Measurements from ENCODE around the gene SDS. TPM values are rescaled to one million over a fixed set of nuclear protein-coding genes. Genes with fewer than 3 reads are reported as not detected.

SDS gene
- total RNA-seq, 1 experiment from 2014 or later: 0.26 TPM

DNA sequence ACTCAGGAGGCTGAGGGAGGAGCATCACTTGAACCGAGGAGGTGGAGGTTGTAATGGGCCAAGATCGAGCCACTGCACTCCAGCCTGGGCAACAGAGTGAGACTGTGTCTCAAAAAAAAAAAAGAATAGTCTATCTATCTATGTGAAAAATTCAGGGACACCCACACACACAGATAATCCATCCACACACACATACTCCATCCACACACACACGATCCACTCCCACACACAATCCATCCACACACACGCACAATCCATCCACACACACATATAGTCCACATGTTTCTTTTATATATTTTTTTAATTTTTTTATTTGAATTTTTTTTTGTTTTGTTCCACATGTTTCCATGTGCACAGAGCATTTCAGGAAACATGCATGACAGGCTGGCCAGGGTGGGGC is 3.3 kb downstream of the SDS start:
- intact Hi-C loops (cut with micrococcal nuclease; ENCODE audit: unreplicated experiment): no loop called here
- H3K27me3 Mint-ChIP-seq (ENCODE audit: unreplicated experiment): peaks cover 44% of the 10 kb centered on the region
- BruUV-seq (replicated peaks): no TSS peak
- H3K9me3 Mint-ChIP-seq (ENCODE audit: low read depth, unreplicated experiment): no peaks in the 10 kb centered on the region
- H3K36me3 Mint-ChIP-seq (ENCODE audit: insufficient read depth, unreplicated experiment): no peaks in the 10 kb centered on the region
- DNase-seq: no peak
- H3K4me1 Mint-ChIP-seq (ENCODE audit: low read depth, unreplicated experiment): peaks cover 7% of the 10 kb centered on the region
- H3K4me3 Mint-ChIP-seq (ENCODE audit: low read depth, unreplicated experiment): no peak overlapping the region
- H3K27ac Mint-ChIP-seq (ENCODE audit: unreplicated experiment): no peak overlapping the region
- TF ChIP-seq CTCF (IDR thresholded peaks at IDR 0.05; ENCODE audit: unreplicated experiment): no peak
- CTCF ChIA-PET: no interaction called here

DNA sequence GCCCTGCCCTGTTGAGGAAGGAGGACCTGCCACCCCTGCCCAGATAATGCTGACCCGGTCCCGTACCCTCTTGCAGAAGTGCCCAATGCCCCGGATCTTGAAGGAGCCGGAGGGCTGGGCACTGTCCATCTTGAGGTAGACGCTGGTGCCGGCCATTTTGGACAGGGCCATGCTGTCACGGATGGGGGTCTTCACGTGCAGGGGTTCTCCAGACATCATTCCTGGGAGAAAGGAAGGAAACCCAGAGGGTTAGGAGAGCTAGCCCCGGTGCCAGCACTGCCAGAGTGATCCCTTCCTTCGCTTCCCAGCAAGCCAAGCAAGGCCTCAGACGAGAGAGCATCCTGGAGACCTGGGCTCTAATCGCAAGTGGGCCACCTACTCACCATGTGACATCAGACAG is 4.2 kb downstream of the SDS start:
- Mint-ChIP-seq H3K9me3 (ENCODE audit: low read depth, unreplicated experiment) (no peaks in the 10 kb centered on the region), H3K4me1 (ENCODE audit: low read depth, unreplicated experiment) (peaks cover 4% of the 10 kb centered on the region), H3K36me3 (ENCODE audit: insufficient read depth, unreplicated experiment) (no peaks in the 10 kb centered on the region), H3K27ac (ENCODE audit: unreplicated experiment) (no peak overlapping the region), H3K27me3 (ENCODE audit: unreplicated experiment) (peaks cover 44% of the 10 kb centered on the region), H3K4me3 (ENCODE audit: low read depth, unreplicated experiment) (no peak overlapping the region)
- TF ChIP-seq CTCF (IDR thresholded peaks at IDR 0.05; ENCODE audit: unreplicated experiment): no peak
- no TSS peak for BruUV-seq (replicated peaks)
- CTCF ChIA-PET: no interaction called here
- intact Hi-C loops (cut with micrococcal nuclease; ENCODE audit: unreplicated experiment): no loop called here
- no peak for DNase-seq

DNA sequence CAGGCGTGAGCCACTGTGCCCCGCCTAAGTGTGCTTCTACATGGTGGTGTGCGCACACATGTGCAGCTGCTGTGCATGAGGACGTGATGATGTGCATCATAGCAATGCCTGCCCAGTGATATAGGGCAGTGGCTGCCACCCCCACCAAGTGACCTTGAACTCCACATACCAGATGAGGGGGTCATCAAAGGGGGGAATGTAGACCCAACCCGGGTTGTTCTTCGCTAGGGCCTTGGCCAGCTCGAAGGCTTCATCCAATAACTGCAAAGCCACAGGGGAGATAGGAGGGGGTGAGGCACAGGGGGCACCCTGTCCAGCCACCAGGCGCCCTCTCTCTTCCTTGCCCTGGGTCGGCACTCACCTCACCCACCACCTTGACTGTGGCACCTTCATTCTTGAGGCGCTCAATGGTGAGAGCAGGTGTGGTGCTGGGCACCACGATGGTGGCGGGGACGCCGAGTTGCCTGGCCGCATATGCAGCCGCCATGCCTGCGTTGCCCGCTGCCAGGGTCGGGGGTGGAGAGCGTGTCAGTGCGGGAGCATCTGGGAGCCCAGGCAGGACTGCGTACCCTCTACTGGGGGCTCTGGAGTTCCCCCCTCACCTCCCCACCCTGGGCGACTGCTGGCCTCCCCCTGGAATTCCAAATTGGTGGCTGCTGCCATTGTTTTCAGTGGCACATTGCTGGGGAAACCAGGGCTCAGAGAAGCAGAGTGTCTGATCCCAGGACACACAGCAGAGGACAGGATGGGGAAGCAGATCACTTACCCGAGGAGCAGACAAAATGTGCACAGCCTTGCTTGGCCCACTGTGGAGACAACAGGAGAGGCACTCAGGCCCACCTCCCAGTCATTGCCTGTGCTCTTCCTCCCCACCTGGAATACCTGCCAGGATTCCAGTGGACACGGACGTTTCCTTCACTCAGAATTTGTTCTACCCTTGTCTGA is 5.1 kb downstream of the SDS start:
- DNase-seq: no peak
- no peak for TF ChIP-seq CTCF (IDR thresholded peaks at IDR 0.05; ENCODE audit: unreplicated experiment)
- intact Hi-C loops (cut with micrococcal nuclease; ENCODE audit: unreplicated experiment): no loop called here
- no peak overlapping the region for H3K4me3 Mint-ChIP-seq (ENCODE audit: low read depth, unreplicated experiment)
- peaks cover 44% of the 10 kb centered on the region for H3K27me3 Mint-ChIP-seq (ENCODE audit: unreplicated experiment)
- no peaks in the 10 kb centered on the region for H3K9me3 Mint-ChIP-seq (ENCODE audit: low read depth, unreplicated experiment)
- CTCF ChIA-PET: no interaction called here
- H3K27ac Mint-ChIP-seq (ENCODE audit: unreplicated experiment): no peak overlapping the region
- no peaks in the 10 kb centered on the region for H3K4me1 Mint-ChIP-seq (ENCODE audit: low read depth, unreplicated experiment)
- no TSS peak for BruUV-seq (replicated peaks)
- no peaks in the 10 kb centered on the region for H3K36me3 Mint-ChIP-seq (ENCODE audit: insufficient read depth, unreplicated experiment)

GRCh38 chr12:113397497-113398197 is 6.0 kb downstream of the SDS start:
- H3K27me3 Mint-ChIP-seq (ENCODE audit: unreplicated experiment): peaks cover 44% of the 10 kb centered on the region
- no TSS peak for BruUV-seq (replicated peaks)
- H3K9me3 Mint-ChIP-seq (ENCODE audit: low read depth, unreplicated experiment): no peaks in the 10 kb centered on the region
- intact Hi-C loops (cut with micrococcal nuclease; ENCODE audit: unreplicated experiment): no loop called here
- H3K4me1 Mint-ChIP-seq (ENCODE audit: low read depth, unreplicated experiment): no peaks in the 10 kb centered on the region
- DNase-seq: no peak
- H3K36me3 Mint-ChIP-seq (ENCODE audit: insufficient read depth, unreplicated experiment): no peaks in the 10 kb centered on the region
- H3K27ac Mint-ChIP-seq (ENCODE audit: unreplicated experiment): no peak overlapping the region
- no peak overlapping the region for H3K4me3 Mint-ChIP-seq (ENCODE audit: low read depth, unreplicated experiment)
- TF ChIP-seq CTCF (IDR thresholded peaks at IDR 0.05; ENCODE audit: unreplicated experiment): no peak
- CTCF ChIA-PET: no interaction called here

Data from Calu3 (cell line).